Stimulated activated naive CD8-positive, alpha-beta T cell treated with anti-CD3 and anti-CD28 coated beads, Interleukin-15, amount 100 ng/mL, for 72 hours (primary cell): ENCODE data around the gene CKMT2.

Experiments used
- ATAC-seq: fragments of 150-1000 bp; cut with Tn5 transposase; 2 replicates; pipeline ENCODE4 v1.10.0; 2021; ENCODE audit warnings: mild to moderate bottlenecking, moderate library complexity
- DNase-seq, 2 donors: peaks; one replicate each; pipeline ENCODE4 v3.0.0; 2021 to 2022
- H3K27ac Mint-ChIP-seq, 2 donors: one replicate each; pipeline ENCODE4 v1.8.0; 2022; ENCODE audit warnings: mild to moderate bottlenecking in 2 of 2, mixed read lengths in 2 of 2, moderate library complexity in 2 of 2
- H3K27me3 Mint-ChIP-seq: one replicate; pipeline ENCODE4 v1.8.0; 2022; ENCODE audit warnings: mixed read lengths
- H3K4me1 Mint-ChIP-seq: one replicate; pipeline ENCODE4 v1.8.0; 2022; ENCODE audit warnings: mild to moderate bottlenecking, mixed read lengths
- H3K4me3 Mint-ChIP-seq, 2 donors: one replicate each; pipeline ENCODE4 v1.8.0; 2022; ENCODE audit warnings: mild to moderate bottlenecking in 2 of 2, mixed read lengths in 2 of 2, moderate library complexity in 1 of 2
- H3K9me3 Mint-ChIP-seq, 2 donors: one replicate each; pipeline ENCODE4 v1.8.0; 2022; ENCODE audit warnings: mixed read lengths in 2 of 2

Gene CKMT2

DNA sequence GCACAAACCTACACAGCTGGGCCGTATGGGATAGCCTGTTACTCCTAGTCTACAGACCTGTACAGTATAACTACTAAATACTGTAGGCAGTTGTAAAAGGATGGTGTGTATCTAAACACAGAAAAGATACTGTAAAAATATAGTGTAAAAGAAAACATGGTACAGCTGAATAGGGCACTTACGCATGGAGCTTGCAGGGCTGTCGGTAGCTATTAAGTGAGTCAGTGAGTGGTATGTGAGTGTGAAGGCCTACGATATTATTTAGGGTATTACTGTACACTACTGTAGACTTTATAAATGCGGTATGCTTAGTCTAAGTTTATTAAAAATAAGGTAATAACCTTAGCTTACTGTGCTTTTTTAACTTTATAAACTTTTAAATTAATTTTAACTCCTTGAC lies 69.5 kb downstream of the CKMT2 start:
- no peaks in the 10 kb centered on the region for H3K9me3 Mint-ChIP-seq
- H3K27me3 Mint-ChIP-seq, result no peaks in the 10 kb centered on the region
- peak overlapping the region; percentile 93 to 95 for H3K4me3 Mint-ChIP-seq
- peak overlapping the region in 1 of 2 donors; percentile 96 for H3K27ac Mint-ChIP-seq
- peaks cover 41% of the 10 kb centered on the region for H3K4me1 Mint-ChIP-seq
- DNase-seq, result no peak
- ATAC-seq, result no peak

DNA sequence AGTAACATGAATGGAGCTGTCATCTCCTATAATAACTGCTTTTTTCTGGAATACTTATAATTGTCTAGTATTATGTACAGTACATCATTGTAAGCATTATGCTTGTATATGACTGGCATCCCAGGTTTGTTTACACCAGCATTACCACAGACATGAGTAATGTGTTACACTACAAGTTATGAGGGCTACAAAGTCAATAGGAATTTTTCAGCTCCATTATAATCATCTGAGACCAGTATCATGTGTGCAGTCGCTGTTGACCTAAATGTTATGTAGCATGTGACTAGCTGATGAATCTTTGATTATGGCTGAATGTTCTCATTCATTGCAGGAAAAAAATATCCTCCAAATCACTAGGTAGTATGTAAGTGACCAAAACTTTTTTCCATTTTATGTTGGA lies 70.4 kb downstream of the CKMT2 start:
- H3K4me3 Mint-ChIP-seq, result peak overlapping the region in 1 of 2 donors; percentile 15
- no peaks in the 10 kb centered on the region for H3K9me3 Mint-ChIP-seq
- ATAC-seq, result no peak
- peaks cover 37% of the 10 kb centered on the region for H3K4me1 Mint-ChIP-seq
- no peak overlapping the region for H3K27ac Mint-ChIP-seq
- no peaks in the 10 kb centered on the region for H3K27me3 Mint-ChIP-seq
- no peak for DNase-seq

DNA sequence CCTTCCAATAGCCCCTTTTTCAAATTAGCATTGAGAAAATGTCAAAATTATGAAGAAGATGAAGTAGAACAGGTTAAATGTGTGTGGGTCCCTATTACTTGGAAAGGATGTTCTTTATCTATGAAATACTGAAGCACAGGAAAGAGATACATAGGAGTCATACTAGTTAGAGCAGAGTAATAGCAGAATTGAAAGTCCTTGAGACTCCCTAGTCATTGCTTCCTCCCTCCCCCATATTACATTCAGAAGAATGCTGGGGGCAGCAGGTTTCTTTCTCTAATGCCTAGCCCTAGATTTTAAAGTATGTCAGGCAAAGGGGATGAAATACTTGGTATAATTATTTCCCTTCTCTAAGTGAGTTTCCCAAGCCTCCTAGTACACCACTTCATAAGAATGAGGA lies 72.7 kb downstream of the CKMT2 start:
- ATAC-seq (no peak), DNase-seq (no peak)
- Mint-ChIP-seq H3K27ac (peak overlapping the region in 1 of 2 donors; percentile 16), H3K9me3 (no peaks in the 10 kb centered on the region), H3K27me3 (no peaks in the 10 kb centered on the region), H3K4me1 (peaks cover 18% of the 10 kb centered on the region), H3K4me3 (no peak overlapping the region)

GRCh38 chr5:81308836-81309235 lies 75.7 kb downstream of the CKMT2 start:
- no peak overlapping the region for H3K27ac Mint-ChIP-seq
- no peak overlapping the region for H3K4me3 Mint-ChIP-seq
- ATAC-seq (no peak), DNase-seq (no peak)
- no peaks in the 10 kb centered on the region for H3K9me3 Mint-ChIP-seq
- H3K27me3 Mint-ChIP-seq, result no peaks in the 10 kb centered on the region
- peaks cover 12% of the 10 kb centered on the region for H3K4me1 Mint-ChIP-seq

- H3K27ac Mint-ChIP-seq, result no peak overlapping the region
- no peak for DNase-seq
These were observed 77.4 kb downstream of the CKMT2 start for GRCh38 chr5:81310402-81311063.

DNA sequence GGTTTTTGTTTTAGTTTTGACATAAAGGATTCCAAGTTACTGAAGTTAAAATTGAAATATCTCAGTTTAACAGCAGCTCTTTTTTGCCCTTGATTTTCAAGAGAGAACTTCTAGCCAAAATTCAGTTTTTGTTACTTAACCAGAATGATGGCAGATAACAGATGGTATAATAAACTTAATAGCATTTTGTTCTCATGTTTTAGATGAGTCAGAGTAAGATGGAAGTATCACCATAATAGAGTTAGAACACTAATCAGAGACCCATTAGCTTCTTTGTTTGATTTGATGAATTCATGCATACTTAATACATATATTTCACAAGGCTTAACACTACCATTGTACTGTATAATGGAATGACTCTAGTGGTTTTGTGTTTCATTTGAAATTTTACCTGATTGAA lies 80.2 kb downstream of the CKMT2 start:
- Mint-ChIP-seq H3K4me1 (no peaks in the 10 kb centered on the region), H3K27ac (no peak overlapping the region), H3K27me3 (no peaks in the 10 kb centered on the region), H3K4me3 (no peak overlapping the region), H3K9me3 (peaks cover 0 to 7% of the 10 kb centered on the region in 2 donors)
- ATAC-seq, result no peak
- DNase-seq, result no peak

More at GRCh38 chr5:81310402-81311063, 77.4 kb downstream of the CKMT2 start:
- H3K4me1 Mint-ChIP-seq, result peaks cover 3% of the 10 kb centered on the region
- ATAC-seq, result no peak
- no peaks in the 10 kb centered on the region for H3K9me3 Mint-ChIP-seq
- H3K27me3 Mint-ChIP-seq, result no peaks in the 10 kb centered on the region
- H3K4me3 Mint-ChIP-seq, result no peak overlapping the region

- no peak overlapping the region for H3K4me3 Mint-ChIP-seq
- no peaks in the 10 kb centered on the region for H3K27me3 Mint-ChIP-seq
- peaks cover 0 to 7% of the 10 kb centered on the region in 2 donors for H3K9me3 Mint-ChIP-seq
- no peak overlapping the region for H3K27ac Mint-ChIP-seq
- no peaks in the 10 kb centered on the region for H3K4me1 Mint-ChIP-seq
- DNase-seq (no peak), ATAC-seq (no peak)
These were observed 80.6 kb downstream of the CKMT2 start for GRCh38 chr5:81313686-81314085.

DNA sequence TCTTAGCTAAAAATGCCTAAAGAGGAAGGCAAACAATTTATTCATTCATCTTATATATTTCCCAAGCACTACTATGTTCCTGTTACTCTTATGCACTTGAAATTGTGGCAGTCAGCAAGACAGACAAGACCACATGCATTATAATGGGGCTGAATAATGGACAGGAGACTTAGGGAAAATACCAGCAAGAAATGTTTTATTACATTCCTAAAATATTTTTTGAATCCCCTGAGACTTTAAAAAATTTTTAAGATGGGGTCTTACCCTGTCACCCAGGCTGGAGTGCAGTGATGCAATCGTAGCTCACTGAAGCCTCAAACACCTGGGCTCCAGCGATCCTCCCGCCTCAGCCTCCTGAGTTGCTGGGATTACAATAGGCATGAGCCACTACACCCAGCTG lies 81.5 kb downstream of the CKMT2 start:
- H3K27ac Mint-ChIP-seq, result no peak overlapping the region
- no peaks in the 10 kb centered on the region for H3K4me1 Mint-ChIP-seq
- no peak for ATAC-seq

GRCh38 chr5:81315336-81315735 lies 82.2 kb downstream of the CKMT2 start:
- Mint-ChIP-seq H3K27ac (peak overlapping the region in 1 of 2 donors; percentile 15), H3K4me1 (no peaks in the 10 kb centered on the region), H3K27me3 (no peaks in the 10 kb centered on the region), H3K4me3 (no peak overlapping the region), H3K9me3 (peaks cover 0 to 7% of the 10 kb centered on the region in 2 donors)
- no peak for ATAC-seq
- DNase-seq, result no peak

More for the DNA sequence above, 81.5 kb downstream of the CKMT2 start:
- no peak overlapping the region for H3K4me3 Mint-ChIP-seq
- H3K27me3 Mint-ChIP-seq, result no peaks in the 10 kb centered on the region
- DNase-seq, result no peak
- peaks cover 0 to 7% of the 10 kb centered on the region in 2 donors for H3K9me3 Mint-ChIP-seq

DNA sequence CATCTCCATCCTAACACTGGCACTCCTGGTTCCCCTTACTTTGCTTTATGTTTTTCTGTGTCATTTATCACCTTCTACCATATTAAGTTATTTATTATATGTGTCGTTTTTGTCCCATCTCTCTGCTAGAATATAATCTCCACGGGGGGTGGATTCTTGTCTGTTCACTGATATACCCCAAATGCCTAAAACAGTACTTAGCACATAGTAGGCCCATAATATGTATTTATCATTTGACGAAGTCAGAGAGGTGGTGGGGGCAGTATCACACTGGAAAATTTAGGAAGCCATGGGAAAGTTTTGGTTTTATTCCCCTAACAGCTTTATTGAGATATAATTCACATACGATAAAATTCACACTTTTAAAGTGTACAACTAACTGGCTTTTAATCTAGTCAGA lies 82.7 kb downstream of the CKMT2 start:
- no peaks in the 10 kb centered on the region for H3K4me1 Mint-ChIP-seq
- no peaks in the 10 kb centered on the region for H3K27me3 Mint-ChIP-seq
- DNase-seq (no peak), ATAC-seq (no peak)
- H3K4me3 Mint-ChIP-seq, result no peak overlapping the region
- no peak overlapping the region for H3K27ac Mint-ChIP-seq
- peaks cover 0 to 7% of the 10 kb centered on the region in 2 donors for H3K9me3 Mint-ChIP-seq
